ENCODE results near the gene C14orf93. TPM values are rescaled to one million over a fixed set of nuclear protein-coding genes. Genes with fewer than 3 reads are reported as not detected.
A peak's percentile ranks its signal among the peaks of the same experiment; 100 is the strongest.

C14orf93 gene
- total RNA-seq, 6 experiments from 2014 or later = 1.7 to 4.0 (median 3.2) TPM

GRCh38 chr14:23056956-23057756 lies 47.2 kb upstream of the C14orf93 start, which contains the start of gene CDH24:
CDH24 (minus strand) TSS chr14:23057520; CDS start chr14:23055733, 1,787 bp downstream.
- no peaks in the 10 kb centered on the region for H3K9me3 ChIP-seq
- H3K36me3 ChIP-seq = peaks cover 8 to 35% (median 17%) of the 10 kb centered on the region in 4 donors
- TF ChIP-seq POLR2A (IDR thresholded peaks at IDR 0.05) = no peak
- TF ChIP-seq, protein P1, sequence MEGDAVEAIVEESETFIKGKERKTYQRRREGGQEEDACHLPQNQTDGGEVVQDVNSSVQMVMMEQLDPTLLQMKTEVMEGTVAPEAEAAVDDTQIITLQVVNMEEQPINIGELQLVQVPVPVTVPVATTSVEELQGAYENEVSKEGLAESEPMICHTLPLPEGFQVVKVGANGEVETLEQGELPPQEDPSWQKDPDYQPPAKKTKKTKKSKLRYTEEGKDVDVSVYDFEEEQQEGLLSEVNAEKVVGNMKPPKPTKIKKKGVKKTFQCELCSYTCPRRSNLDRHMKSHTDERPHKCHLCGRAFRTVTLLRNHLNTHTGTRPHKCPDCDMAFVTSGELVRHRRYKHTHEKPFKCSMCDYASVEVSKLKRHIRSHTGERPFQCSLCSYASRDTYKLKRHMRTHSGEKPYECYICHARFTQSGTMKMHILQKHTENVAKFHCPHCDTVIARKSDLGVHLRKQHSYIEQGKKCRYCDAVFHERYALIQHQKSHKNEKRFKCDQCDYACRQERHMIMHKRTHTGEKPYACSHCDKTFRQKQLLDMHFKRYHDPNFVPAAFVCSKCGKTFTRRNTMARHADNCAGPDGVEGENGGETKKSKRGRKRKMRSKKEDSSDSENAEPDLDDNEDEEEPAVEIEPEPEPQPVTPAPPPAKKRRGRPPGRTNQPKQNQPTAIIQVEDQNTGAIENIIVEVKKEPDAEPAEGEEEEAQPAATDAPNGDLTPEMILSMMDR (IDR thresholded peaks at IDR 0.05) = no peak
- H3K27ac ChIP-seq = peak within 1 kb of the TSS in 2 of 3 donors; percentile 41 to 43
- ATAC-seq = peak; percentile 48 to 76 (median 68)
- H3K4me3 ChIP-seq = peak within 1 kb of the TSS; percentile 61 to 65 (median 64)
- 0% methylated on average over 3 of the region's 73 CpGs for WGBS (ENCODE audit: insufficient coverage, low coverage, low lambda C conversion rate, missing lambda C conversion rate)
- H3K4me1 ChIP-seq = no peaks in the 10 kb centered on the region
- intact Hi-C loops (cut with DNase I) = loop anchor here (5.0 kb wide), 1 partner anchor 70 kb away; no protein-coding TSS in a partner anchor
- H3K27me3 ChIP-seq = no peaks in the 10 kb centered on the region
- DNase-seq = peak; percentile 70 to 77 (median 77)

GRCh38 chr14:23056145-23056955 lies 46.4 kb upstream of the C14orf93 start:
- H3K27me3 ChIP-seq = no peaks in the 10 kb centered on the region
- no peaks in the 10 kb centered on the region for H3K4me1 ChIP-seq
- no peak overlapping the region for H3K4me3 ChIP-seq
- H3K9me3 ChIP-seq = no peaks in the 10 kb centered on the region
- intact Hi-C loops (cut with DNase I) = loop anchor here (5.0 kb wide), 1 partner anchor 69 kb away; no protein-coding TSS in a partner anchor
- DNase-seq (peak; percentile 67 to 72 (median 70)), ATAC-seq (peak; percentile 67 to 72 (median 70))
- WGBS (ENCODE audit: insufficient coverage, low coverage, low lambda C conversion rate, missing lambda C conversion rate) = 6% methylated on average over 11 of the region's 17 CpGs
- no peak overlapping the region for H3K27ac ChIP-seq
- peaks cover 8 to 29% (median 15%) of the 10 kb centered on the region in 4 donors for H3K36me3 ChIP-seq
- TF ChIP-seq, protein P1 (IDR thresholded peaks at IDR 0.05) = peak; percentile 48 to 70 (median 67)
- no peak for TF ChIP-seq POLR2A (IDR thresholded peaks at IDR 0.05)

DNA sequence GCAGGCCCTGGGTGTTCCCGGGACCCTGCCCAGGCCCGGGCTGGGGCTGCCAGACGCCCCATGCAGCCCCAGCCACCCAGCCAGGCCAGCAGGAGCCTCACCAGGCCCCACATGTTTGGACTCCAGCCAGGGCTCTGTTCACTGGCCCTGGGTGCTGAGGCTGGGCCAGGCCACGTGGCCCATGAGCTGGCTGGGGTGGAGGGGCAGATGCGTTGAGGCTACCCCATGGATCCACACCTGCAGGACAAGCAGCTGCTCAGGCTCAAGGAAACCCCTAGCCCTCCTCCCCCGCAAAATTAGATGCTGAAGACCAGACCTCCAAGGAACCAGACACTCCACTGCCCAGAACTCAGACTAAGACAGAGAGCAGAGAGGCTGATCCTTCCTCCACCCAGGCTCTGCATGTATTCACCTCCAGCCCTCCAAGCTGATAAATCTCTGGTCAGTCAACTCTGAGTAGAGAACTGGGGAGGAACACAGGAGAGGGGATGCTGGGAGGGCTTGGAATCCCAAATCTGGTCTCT lies 45.7 kb upstream of the C14orf93 start:
- no peak overlapping the region for H3K27ac ChIP-seq
- no peaks in the 10 kb centered on the region for H3K27me3 ChIP-seq
- H3K4me3 ChIP-seq = no peak overlapping the region
- ATAC-seq = no peak
- no CpG with 5 or more reads among the region's 6 CpGs for WGBS (ENCODE audit: insufficient coverage, low coverage, low lambda C conversion rate, missing lambda C conversion rate)
- no peaks in the 10 kb centered on the region for H3K9me3 ChIP-seq
- intact Hi-C loops (cut with DNase I) = loop anchor here (5.0 kb wide), 1 partner anchor 68 kb away; no protein-coding TSS in a partner anchor
- H3K36me3 ChIP-seq = peaks cover 6 to 22% (median 12%) of the 10 kb centered on the region in 4 donors
- TF ChIP-seq POLR2A (IDR thresholded peaks at IDR 0.05) = no peak
- TF ChIP-seq, protein P1 (IDR thresholded peaks at IDR 0.05) = no peak
- DNase-seq = no peak
- no peaks in the 10 kb centered on the region for H3K4me1 ChIP-seq

DNA sequence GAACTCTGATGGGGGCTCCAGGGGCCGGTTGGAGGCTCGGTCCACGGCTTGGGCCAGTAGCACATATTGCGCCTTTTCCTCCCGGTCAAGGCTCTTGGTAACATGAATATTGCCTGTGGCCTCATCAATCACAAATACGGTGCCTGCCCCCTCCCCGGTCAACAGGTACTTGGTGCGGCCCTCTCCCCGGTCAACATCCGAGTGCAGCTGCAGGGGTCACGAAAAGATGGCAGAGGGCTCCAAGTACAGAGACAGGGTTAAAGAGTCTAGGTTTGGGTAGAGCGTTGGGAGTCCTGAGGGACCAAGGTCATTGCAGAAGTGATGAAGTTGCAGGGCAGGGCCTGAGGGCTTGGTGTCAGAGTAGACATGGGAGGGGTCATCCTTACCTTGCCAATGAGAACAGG lies 45.2 kb upstream of the C14orf93 start:
- no peaks in the 10 kb centered on the region for H3K27me3 ChIP-seq
- no peak overlapping the region for H3K4me3 ChIP-seq
- intact Hi-C loops (cut with DNase I) = loop anchor here (5.0 kb wide), 1 partner anchor 68 kb away; no protein-coding TSS in a partner anchor
- DNase-seq = no peak
- no peaks in the 10 kb centered on the region for H3K4me1 ChIP-seq
- no peaks in the 10 kb centered on the region for H3K9me3 ChIP-seq
- no peak for ATAC-seq
- 85% methylated on average over 8 of the region's 12 CpGs for WGBS (ENCODE audit: insufficient coverage, low coverage, low lambda C conversion rate, missing lambda C conversion rate)
- H3K27ac ChIP-seq = no peak overlapping the region
- H3K36me3 ChIP-seq = peaks cover 3 to 17% (median 7%) of the 10 kb centered on the region in 4 donors
- TF ChIP-seq, protein P1 (IDR thresholded peaks at IDR 0.05) = no peak
- TF ChIP-seq POLR2A (IDR thresholded peaks at IDR 0.05) = no peak

Data from right lobe of liver (tissue), 6 donors.